GM12878 (cell line): ENCODE results near the gene PLXND1. TPM values are rescaled to one million over a fixed set of nuclear protein-coding genes. Genes with fewer than 3 reads are reported as not detected.

ENCODE experiments used
- CREM ChIP-seq: IDR thresholded peaks from 2 replicates; pipeline ENCODE4 v1.6.1; 2014; ENCODE audit warnings: antibody characterized with exemption, low read depth
- GATAD2B ChIP-seq: fragments of 450-650 bp; conservative IDR thresholded peaks from 2 replicates; pipeline ENCODE4 v1.6.1; 2017; ENCODE audit warnings: low read depth, mild to moderate bottlenecking, moderate library complexity
- HCFC1 ChIP-seq: fragments of 150-350 bp; IDR thresholded peaks from 2 replicates; pipeline ENCODE4 v1.6.1; 2014; ENCODE audit warnings: low read length
- YBX1 ChIP-seq: fragments of 450-650 bp; IDR thresholded peaks from 2 replicates; pipeline ENCODE4 v1.6.1; 2016; ENCODE audit warnings: antibody characterized with exemption
- polyA plus RNA-seq, 11 experiments: library from polyadenylated mRNA; depleted of rRNA in 4 of 11; unstranded in 6 of 11; stranded (reverse) in 5 of 11; fragments of >200 nt; fragmentation: Nextera tagmentation in 4 of 11; fragmentation: Illumina TruSeq in 1 of 11; extraction: Ambion mirVana in 4 of 11; extraction: Trizol in 1 of 11; gene quantifications; 1 replicate in 1 of 11; 2 replicates in 10 of 11; pipeline versions ENCODE4 v1.2.1 to v1.2.3, GENCODE V29; 2011 to 2016; ENCODE audit warnings: inconsistent platforms in 2 of 11, missing spikeins in 2 of 11, low read depth in 1 of 11
- total RNA-seq, 4 experiments: library from RNA; depleted of rRNA in 3 of 4; stranded (reverse); fragments of >200 nt in 3 of 4; fragmentation: Illumina TruSeq in 1 of 4; extraction: Trizol in 1 of 4; gene quantifications; 2 replicates each; pipeline versions ENCODE4 v1.2.1 to v1.2.3, GENCODE V29; 2013 to 2021
- TF ChIP-seq, protein P1 (sequence below): IDR thresholded peaks from 2 replicates; pipeline ENCODE4 v1.6.1; 2011; ENCODE audit warnings: mild to moderate bottlenecking, low read depth, low read length, moderate library complexity; ENCODE audit not compliant: insufficient replicate concordance
- TF ChIP-seq, protein P2 (sequence below): fragments of 150-350 bp; IDR thresholded peaks from 2 replicates; pipeline ENCODE4 v1.6.1; 2016; ENCODE audit warnings: low read depth, low read length

The PLXND1 gene
- total and polyA plus RNA-seq, 10 of the 15 experiments (the other 5 are each of a cell fraction or from before 2014, with no cell fraction given) = 0.01 to 2.3 (median 0.72) TPM; not detected in 7

DNA sequence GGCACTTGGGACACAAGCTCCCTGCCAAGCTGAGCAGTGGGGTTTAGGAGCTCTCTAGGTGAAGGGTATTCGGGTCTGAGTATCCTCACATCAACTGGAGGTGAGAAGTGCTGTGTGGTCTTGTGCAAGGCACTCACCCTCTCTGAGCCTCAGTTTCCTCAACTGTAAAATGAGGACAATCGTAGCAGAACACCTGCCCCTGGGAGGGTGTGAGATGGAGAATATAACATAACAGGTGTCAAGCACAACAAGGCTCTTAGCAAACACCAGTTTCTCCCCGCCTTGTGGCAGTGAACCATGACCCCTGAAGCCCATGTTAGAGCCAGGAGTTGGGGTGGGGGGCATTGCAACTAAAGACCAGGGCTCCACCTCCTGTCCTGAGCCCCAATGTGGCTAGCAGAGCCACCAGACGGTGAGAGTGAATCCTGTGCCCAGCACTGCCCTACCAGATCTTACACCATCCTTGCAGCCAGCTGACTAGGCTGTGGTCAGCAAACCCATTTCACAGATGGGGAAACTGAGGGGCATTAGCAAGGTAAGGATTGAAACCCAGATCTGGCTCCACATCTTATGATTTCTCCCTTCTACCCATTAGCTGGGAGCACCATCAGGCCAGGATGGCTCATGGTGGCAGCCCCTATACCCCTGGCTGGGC, 2.6 kb upstream of the PLXND1 start (continued):
- TF ChIP-seq, protein P1, sequence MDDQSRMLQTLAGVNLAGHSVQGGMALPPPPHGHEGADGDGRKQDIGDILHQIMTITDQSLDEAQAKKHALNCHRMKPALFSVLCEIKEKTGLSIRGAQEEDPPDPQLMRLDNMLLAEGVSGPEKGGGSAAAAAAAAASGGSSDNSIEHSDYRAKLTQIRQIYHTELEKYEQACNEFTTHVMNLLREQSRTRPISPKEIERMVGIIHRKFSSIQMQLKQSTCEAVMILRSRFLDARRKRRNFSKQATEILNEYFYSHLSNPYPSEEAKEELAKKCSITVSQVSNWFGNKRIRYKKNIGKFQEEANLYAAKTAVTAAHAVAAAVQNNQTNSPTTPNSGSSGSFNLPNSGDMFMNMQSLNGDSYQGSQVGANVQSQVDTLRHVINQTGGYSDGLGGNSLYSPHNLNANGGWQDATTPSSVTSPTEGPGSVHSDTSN = no peak
- no peak for TF ChIP-seq GATAD2B
- TF ChIP-seq CREM = no peak
- no peak for TF ChIP-seq YBX1
- TF ChIP-seq, protein P2, sequence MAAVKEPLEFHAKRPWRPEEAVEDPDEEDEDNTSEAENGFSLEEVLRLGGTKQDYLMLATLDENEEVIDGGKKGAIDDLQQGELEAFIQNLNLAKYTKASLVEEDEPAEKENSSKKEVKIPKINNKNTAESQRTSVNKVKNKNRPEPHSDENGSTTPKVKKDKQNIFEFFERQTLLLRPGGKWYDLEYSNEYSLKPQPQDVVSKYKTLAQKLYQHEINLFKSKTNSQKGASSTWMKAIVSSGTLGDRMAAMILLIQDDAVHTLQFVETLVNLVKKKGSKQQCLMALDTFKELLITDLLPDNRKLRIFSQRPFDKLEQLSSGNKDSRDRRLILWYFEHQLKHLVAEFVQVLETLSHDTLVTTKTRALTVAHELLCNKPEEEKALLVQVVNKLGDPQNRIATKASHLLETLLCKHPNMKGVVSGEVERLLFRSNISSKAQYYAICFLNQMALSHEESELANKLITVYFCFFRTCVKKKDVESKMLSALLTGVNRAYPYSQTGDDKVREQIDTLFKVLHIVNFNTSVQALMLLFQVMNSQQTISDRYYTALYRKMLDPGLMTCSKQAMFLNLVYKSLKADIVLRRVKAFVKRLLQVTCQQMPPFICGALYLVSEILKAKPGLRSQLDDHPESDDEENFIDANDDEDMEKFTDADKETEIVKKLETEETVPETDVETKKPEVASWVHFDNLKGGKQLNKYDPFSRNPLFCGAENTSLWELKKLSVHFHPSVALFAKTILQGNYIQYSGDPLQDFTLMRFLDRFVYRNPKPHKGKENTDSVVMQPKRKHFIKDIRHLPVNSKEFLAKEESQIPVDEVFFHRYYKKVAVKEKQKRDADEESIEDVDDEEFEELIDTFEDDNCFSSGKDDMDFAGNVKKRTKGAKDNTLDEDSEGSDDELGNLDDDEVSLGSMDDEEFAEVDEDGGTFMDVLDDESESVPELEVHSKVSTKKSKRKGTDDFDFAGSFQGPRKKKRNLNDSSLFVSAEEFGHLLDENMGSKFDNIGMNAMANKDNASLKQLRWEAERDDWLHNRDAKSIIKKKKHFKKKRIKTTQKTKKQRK = no peak
- TF ChIP-seq HCFC1 = no peak
- TF ChIP-seq, all 136 proteins: peak for 0
